ENCODE measurements around the gene RMND5B.

RMND5B gene

GRCh38 chr5:178153530-178154340 is 22.9 kb downstream of the RMND5B start, which contains the start of gene NHP2:
NHP2 (minus strand) TSS chr5:178153885; CDS start chr5:178153817, 68 bp downstream.
- no peaks in the 10 kb centered on the region for H3K9me2 ChIP-seq (replicated peaks; ENCODE audit: control insufficient read depth, low read length)
- peaks cover 11% of the 10 kb centered on the region for H3F3A ChIP-seq (ENCODE audit: control insufficient read depth, insufficient read depth)
- peaks cover 32% of the 10 kb centered on the region for H3K79me2 ChIP-seq (ENCODE audit: control insufficient read depth, low read length)
- H3K4me2 ChIP-seq (ENCODE audit: low read length) = peak within 1 kb of the TSS; percentile 85
- H3K4me1 ChIP-seq (ENCODE audit: control insufficient read depth, low read length) = peaks cover 38% of the 10 kb centered on the region
- H3K27me3 ChIP-seq (ENCODE audit: control insufficient read depth, low read length) = no peaks in the 10 kb centered on the region
- H3K27ac ChIP-seq (ENCODE audit: low read depth, low read length) = peak within 1 kb of the TSS; percentile 22; the same call in 1 of the 2 replicates
- peaks cover 45% of the 10 kb centered on the region for H3K36me3 ChIP-seq (ENCODE audit: control insufficient read depth, low read length)
- H4K20me1 ChIP-seq (ENCODE audit: control insufficient read depth, insufficient read depth, low read depth, low read length) = no peaks in the 10 kb centered on the region
- TF ChIP-seq CTCF (IDR thresholded peaks at IDR 0.05; ENCODE audit: low read depth, low read length, poor library complexity, severe bottlenecking) (no peak), EZH2phosphoT487 (IDR thresholded peaks at IDR 0.05; ENCODE audit: borderline replicate concordance, low read length) (no peak)
- H3K9me3 ChIP-seq (ENCODE audit: control insufficient read depth, insufficient read depth, low read length) = no peaks in the 10 kb centered on the region
- H3K4me3 ChIP-seq (ENCODE audit: low read length) = peak within 1 kb of the TSS; percentile 77

- TF ChIP-seq CTCF (IDR thresholded peaks at IDR 0.05; ENCODE audit: low read depth, low read length, poor library complexity, severe bottlenecking) = no peak
- TF ChIP-seq EZH2phosphoT487 (IDR thresholded peaks at IDR 0.05; ENCODE audit: borderline replicate concordance, low read length) = no peak
- H3K4me2 ChIP-seq (ENCODE audit: low read length) = peak overlapping the region; percentile 85
Observed at GRCh38 chr5:178155065-178155464, 24.3 kb downstream of the RMND5B start.

DNA sequence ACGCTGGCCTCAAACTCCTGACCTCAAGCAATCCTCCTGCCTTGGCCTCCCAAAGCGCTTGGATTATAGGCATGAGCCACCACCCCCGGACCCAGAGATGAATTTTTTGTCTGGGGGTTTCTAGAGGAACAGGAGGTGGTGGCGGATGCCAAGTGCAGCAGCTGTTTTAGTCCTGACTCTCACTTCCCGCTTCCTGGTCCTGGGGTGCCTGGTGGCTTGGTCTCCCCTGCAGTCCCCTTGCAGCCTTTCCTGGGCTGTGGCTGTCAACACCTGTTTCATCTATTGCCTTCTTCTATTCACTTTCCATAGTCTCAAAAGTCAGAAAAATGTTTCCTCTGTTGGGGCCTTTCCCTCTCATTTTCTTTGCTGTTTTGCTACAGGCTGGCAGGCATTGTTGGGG is 29.4 kb downstream of the RMND5B start:
- no peak overlapping the region for H3K4me3 ChIP-seq (ENCODE audit: low read length)

More at GRCh38 chr5:178155065-178155464, 24.3 kb downstream of the RMND5B start:
- Histone ChIP-seq H3K9me2 (replicated peaks; ENCODE audit: control insufficient read depth, low read length) (no peaks in the 10 kb centered on the region), H3K27me3 (ENCODE audit: control insufficient read depth, low read length) (no peaks in the 10 kb centered on the region), H3K36me3 (ENCODE audit: control insufficient read depth, low read length) (peaks cover 32% of the 10 kb centered on the region), H4K20me1 (ENCODE audit: control insufficient read depth, insufficient read depth, low read depth, low read length) (no peaks in the 10 kb centered on the region), H3K9me3 (ENCODE audit: control insufficient read depth, insufficient read depth, low read length) (no peaks in the 10 kb centered on the region), H3K4me1 (ENCODE audit: control insufficient read depth, low read length) (peaks cover 38% of the 10 kb centered on the region), H3K4me3 (ENCODE audit: low read length) (peak overlapping the region; percentile 3; the same call in 1 of the 2 replicates), H3F3A (ENCODE audit: control insufficient read depth, insufficient read depth) (peaks cover 10% of the 10 kb centered on the region), H3K79me2 (ENCODE audit: control insufficient read depth, low read length) (peaks cover 32% of the 10 kb centered on the region), H3K27ac (ENCODE audit: low read depth, low read length) (no peak overlapping the region)

More for the DNA sequence above, 29.4 kb downstream of the RMND5B start:
- no peaks in the 10 kb centered on the region for H3K9me2 ChIP-seq (replicated peaks; ENCODE audit: control insufficient read depth, low read length)
- TF ChIP-seq CTCF (IDR thresholded peaks at IDR 0.05; ENCODE audit: low read depth, low read length, poor library complexity, severe bottlenecking) (no peak), EZH2phosphoT487 (IDR thresholded peaks at IDR 0.05; ENCODE audit: borderline replicate concordance, low read length) (no peak)
- no peaks in the 10 kb centered on the region for H3K27me3 ChIP-seq (ENCODE audit: control insufficient read depth, low read length)
- H3K9me3 ChIP-seq (ENCODE audit: control insufficient read depth, insufficient read depth, low read length) = no peaks in the 10 kb centered on the region
- no peak overlapping the region for H3K27ac ChIP-seq (ENCODE audit: low read depth, low read length)
- H3K36me3 ChIP-seq (ENCODE audit: control insufficient read depth, low read length) = no peaks in the 10 kb centered on the region
- H3K4me2 ChIP-seq (ENCODE audit: low read length) = no peak overlapping the region
- no peaks in the 10 kb centered on the region for H3K79me2 ChIP-seq (ENCODE audit: control insufficient read depth, low read length)
- no peaks in the 10 kb centered on the region for H4K20me1 ChIP-seq (ENCODE audit: control insufficient read depth, insufficient read depth, low read depth, low read length)
- peaks cover 2% of the 10 kb centered on the region; the same call in 1 of the 2 replicates for H3F3A ChIP-seq (ENCODE audit: control insufficient read depth, insufficient read depth)
- H3K4me1 ChIP-seq (ENCODE audit: control insufficient read depth, low read length) = peaks cover 22% of the 10 kb centered on the region

Measured in DOHH2 (cell line).